ENCODE results near the gene C19orf33.

The C19orf33 gene

GRCh38 chr19:38298821-38299680 lies 5.0 kb upstream of the C19orf33 start:
- no peak for TF ChIP-seq CTCF (IDR thresholded peaks at IDR 0.05; ENCODE audit: control insufficient read depth, extremely low read depth, insufficient read depth)
- H3K4me3 ChIP-seq (ENCODE audit: low read depth, low read length), result no peak overlapping the region
- DNase-seq (ENCODE audit: low read depth), result peak; percentile 69

- DNase-seq (ENCODE audit: low read depth), result no peak
Observed at GRCh38 chr19:38304352-38304865, 358 bp downstream of the C19orf33 start.

GRCh38 chr19:38304866-38305429 lies 897 bp downstream of the C19orf33 start:
- TF ChIP-seq CTCF (IDR thresholded peaks at IDR 0.05; ENCODE audit: control insufficient read depth, extremely low read depth, insufficient read depth), result no peak
- H3K4me3 ChIP-seq (ENCODE audit: low read depth, low read length), result no peak overlapping the region
- peak; percentile 81 for DNase-seq (ENCODE audit: low read depth)

More at GRCh38 chr19:38304352-38304865, 358 bp downstream of the C19orf33 start:
- no peak overlapping the region for H3K4me3 ChIP-seq (ENCODE audit: low read depth, low read length)
- no peak for TF ChIP-seq CTCF (IDR thresholded peaks at IDR 0.05; ENCODE audit: control insufficient read depth, extremely low read depth, insufficient read depth)

GRCh38 chr19:38306236-38306635 lies 2.2 kb downstream of the C19orf33 start:
- H3K4me3 ChIP-seq (ENCODE audit: low read depth, low read length), result no peak overlapping the region
- no peak for TF ChIP-seq CTCF (IDR thresholded peaks at IDR 0.05; ENCODE audit: control insufficient read depth, extremely low read depth, insufficient read depth)
- no peak for DNase-seq (ENCODE audit: low read depth)

- TF ChIP-seq CTCF (IDR thresholded peaks at IDR 0.05; ENCODE audit: control insufficient read depth, extremely low read depth, insufficient read depth), result no peak
Observed at GRCh38 chr19:38307076-38307475, 3.0 kb downstream of the C19orf33 start.

GRCh38 chr19:38307597-38307996 lies 3.5 kb downstream of the C19orf33 start:
- no peak overlapping the region for H3K4me3 ChIP-seq (ENCODE audit: low read depth, low read length)
- no peak for DNase-seq (ENCODE audit: low read depth)
- TF ChIP-seq CTCF (IDR thresholded peaks at IDR 0.05; ENCODE audit: control insufficient read depth, extremely low read depth, insufficient read depth), result no peak

More at GRCh38 chr19:38307076-38307475, 3.0 kb downstream of the C19orf33 start:
- no peak for DNase-seq (ENCODE audit: low read depth)
- no peak overlapping the region for H3K4me3 ChIP-seq (ENCODE audit: low read depth, low read length)
